C4-2B (cell line): ENCODE data around the gene PRICKLE1.

Source experiments
- H3K27ac ChIP-seq: fragments of 450-650 bp; 2 replicates; pipeline ENCODE4 v1.5.1; 2017
- ZFX ChIP-seq: fragments of 450-650 bp; IDR thresholded peaks from 2 replicates; pipeline ENCODE4 v1.6.1; 2017
- TF ChIP-seq, protein P1 (sequence below): fragments of 450-650 bp; conservative IDR thresholded peaks from 2 replicates; pipeline ENCODE4 v1.5.1; 2017; ENCODE audit warnings: mild to moderate bottlenecking

PRICKLE1 gene

GRCh38 chr12:42482041-42482747 lies 107.4 kb downstream of the PRICKLE1 start:
- TF ChIP-seq, protein P1, sequence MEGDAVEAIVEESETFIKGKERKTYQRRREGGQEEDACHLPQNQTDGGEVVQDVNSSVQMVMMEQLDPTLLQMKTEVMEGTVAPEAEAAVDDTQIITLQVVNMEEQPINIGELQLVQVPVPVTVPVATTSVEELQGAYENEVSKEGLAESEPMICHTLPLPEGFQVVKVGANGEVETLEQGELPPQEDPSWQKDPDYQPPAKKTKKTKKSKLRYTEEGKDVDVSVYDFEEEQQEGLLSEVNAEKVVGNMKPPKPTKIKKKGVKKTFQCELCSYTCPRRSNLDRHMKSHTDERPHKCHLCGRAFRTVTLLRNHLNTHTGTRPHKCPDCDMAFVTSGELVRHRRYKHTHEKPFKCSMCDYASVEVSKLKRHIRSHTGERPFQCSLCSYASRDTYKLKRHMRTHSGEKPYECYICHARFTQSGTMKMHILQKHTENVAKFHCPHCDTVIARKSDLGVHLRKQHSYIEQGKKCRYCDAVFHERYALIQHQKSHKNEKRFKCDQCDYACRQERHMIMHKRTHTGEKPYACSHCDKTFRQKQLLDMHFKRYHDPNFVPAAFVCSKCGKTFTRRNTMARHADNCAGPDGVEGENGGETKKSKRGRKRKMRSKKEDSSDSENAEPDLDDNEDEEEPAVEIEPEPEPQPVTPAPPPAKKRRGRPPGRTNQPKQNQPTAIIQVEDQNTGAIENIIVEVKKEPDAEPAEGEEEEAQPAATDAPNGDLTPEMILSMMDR: no peak
- TF ChIP-seq ZFX: no peak
- no peak overlapping the region for H3K27ac ChIP-seq

- TF ChIP-seq, protein P1: no peak
- no peak for TF ChIP-seq ZFX
- no peak overlapping the region for H3K27ac ChIP-seq
These were observed 108.2 kb downstream of the PRICKLE1 start for GRCh38 chr12:42481368-42481767.

DNA sequence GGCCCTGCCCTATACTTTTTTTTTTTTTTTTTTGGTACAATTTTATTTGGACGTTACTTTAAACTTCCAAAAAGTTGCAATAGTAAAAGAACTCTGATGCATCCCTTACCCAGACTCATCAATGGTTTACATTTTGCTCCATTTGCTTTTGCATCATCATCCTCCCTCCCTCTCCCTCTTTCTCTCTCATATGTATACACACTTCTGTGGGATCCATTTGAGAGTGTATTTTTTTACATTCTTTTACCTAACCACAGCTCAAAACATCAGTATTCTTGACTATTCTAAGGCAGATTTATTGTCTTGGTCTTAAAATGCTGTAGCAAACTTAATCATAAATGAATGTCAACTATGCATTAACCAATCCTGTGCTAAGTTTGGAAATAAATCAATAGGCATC lies 111.6 kb downstream of the PRICKLE1 start:
- no peak overlapping the region for H3K27ac ChIP-seq
- no peak for TF ChIP-seq ZFX
- TF ChIP-seq, protein P1: no peak

GRCh38 chr12:42475106-42475505 lies 114.4 kb downstream of the PRICKLE1 start:
- no peak overlapping the region for H3K27ac ChIP-seq
- TF ChIP-seq ZFX: no peak
- TF ChIP-seq, protein P1: no peak

GRCh38 chr12:42474391-42474790 lies 115.2 kb downstream of the PRICKLE1 start:
- no peak for TF ChIP-seq ZFX
- TF ChIP-seq, protein P1: no peak
- H3K27ac ChIP-seq: no peak overlapping the region

- no peak for TF ChIP-seq ZFX
- TF ChIP-seq, protein P1: no peak
- no peak overlapping the region for H3K27ac ChIP-seq
These were observed 116.0 kb downstream of the PRICKLE1 start for GRCh38 chr12:42473561-42473960.

- TF ChIP-seq, protein P1: no peak
- TF ChIP-seq ZFX: no peak
- no peak overlapping the region for H3K27ac ChIP-seq
These were observed 116.4 kb downstream of the PRICKLE1 start for GRCh38 chr12:42473130-42473529.
